ENCODE measurements around the gene KRT6B.
A peak's percentile ranks its signal among the peaks of the same experiment; 100 is the strongest.

KRT6B gene

GRCh38 chr12:52495389-52495788, 43.4 kb upstream of the KRT6B start (continued):
- TF ChIP-seq, protein P1, sequence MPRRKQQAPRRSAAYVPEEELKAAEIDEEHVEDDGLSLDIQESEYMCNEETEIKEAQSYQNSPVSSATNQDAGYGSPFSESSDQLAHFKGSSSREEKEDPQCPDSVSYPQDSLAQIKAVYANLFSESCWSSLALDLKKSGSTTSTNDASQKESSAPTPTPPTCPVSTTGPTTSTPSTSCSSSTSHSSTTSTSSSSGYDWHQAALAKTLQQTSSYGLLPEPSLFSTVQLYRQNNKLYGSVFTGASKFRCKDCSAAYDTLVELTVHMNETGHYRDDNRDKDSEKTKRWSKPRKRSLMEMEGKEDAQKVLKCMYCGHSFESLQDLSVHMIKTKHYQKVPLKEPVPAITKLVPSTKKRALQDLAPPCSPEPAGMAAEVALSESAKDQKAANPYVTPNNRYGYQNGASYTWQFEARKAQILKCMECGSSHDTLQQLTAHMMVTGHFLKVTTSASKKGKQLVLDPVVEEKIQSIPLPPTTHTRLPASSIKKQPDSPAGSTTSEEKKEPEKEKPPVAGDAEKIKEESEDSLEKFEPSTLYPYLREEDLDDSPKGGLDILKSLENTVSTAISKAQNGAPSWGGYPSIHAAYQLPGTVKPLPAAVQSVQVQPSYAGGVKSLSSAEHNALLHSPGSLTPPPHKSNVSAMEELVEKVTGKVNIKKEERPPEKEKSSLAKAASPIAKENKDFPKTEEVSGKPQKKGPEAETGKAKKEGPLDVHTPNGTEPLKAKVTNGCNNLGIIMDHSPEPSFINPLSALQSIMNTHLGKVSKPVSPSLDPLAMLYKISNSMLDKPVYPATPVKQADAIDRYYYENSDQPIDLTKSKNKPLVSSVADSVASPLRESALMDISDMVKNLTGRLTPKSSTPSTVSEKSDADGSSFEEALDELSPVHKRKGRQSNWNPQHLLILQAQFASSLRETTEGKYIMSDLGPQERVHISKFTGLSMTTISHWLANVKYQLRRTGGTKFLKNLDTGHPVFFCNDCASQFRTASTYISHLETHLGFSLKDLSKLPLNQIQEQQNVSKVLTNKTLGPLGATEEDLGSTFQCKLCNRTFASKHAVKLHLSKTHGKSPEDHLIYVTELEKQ (tag by site-specific recombination; IDR thresholded peaks at IDR 0.05; ENCODE audit: borderline replicate concordance), result no peak
- TF ChIP-seq ZNF433 (tag by site-specific recombination; IDR thresholded peaks at IDR 0.05; ENCODE audit: low read depth), result no peak
- TF ChIP-seq, protein P2, sequence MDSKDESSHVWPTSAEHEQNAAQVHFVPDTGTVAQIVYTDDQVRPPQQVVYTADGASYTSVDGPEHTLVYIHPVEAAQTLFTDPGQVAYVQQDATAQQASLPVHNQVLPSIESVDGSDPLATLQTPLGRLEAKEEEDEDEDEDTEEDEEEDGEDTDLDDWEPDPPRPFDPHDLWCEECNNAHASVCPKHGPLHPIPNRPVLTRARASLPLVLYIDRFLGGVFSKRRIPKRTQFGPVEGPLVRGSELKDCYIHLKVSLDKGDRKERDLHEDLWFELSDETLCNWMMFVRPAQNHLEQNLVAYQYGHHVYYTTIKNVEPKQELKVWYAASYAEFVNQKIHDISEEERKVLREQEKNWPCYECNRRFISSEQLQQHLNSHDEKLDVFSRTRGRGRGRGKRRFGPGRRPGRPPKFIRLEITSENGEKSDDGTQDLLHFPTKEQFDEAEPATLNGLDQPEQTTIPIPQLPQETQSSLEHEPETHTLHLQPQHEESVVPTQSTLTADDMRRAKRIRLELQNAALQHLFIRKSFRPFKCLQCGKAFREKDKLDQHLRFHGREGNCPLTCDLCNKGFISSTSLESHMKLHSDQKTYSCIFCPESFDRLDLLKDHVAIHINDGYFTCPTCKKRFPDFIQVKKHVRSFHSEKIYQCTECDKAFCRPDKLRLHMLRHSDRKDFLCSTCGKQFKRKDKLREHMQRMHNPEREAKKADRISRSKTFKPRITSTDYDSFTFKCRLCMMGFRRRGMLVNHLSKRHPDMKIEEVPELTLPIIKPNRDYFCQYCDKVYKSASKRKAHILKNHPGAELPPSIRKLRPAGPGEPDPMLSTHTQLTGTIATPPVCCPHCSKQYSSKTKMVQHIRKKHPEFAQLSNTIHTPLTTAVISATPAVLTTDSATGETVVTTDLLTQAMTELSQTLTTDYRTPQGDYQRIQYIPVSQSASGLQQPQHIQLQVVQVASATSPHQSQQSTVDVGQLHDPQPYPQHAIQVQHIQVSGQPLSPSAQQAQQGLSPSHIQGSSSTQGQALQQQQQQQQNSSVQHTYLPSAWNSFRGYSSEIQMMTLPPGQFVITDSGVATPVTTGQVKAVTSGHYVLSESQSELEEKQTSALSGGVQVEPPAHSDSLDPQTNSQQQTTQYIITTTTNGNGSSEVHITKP (tag by site-specific recombination; IDR thresholded peaks at IDR 0.05), result 0 out of 2 replicates have a peak, but pooled peaks have one; percentile 13
- no peak for TF ChIP-seq YY2 (tag by site-specific recombination; IDR thresholded peaks at IDR 0.05)
- TF ChIP-seq ZBTB48 (tag by site-specific recombination; IDR thresholded peaks at IDR 0.05), result no peak
- TF ChIP-seq, protein P3, sequence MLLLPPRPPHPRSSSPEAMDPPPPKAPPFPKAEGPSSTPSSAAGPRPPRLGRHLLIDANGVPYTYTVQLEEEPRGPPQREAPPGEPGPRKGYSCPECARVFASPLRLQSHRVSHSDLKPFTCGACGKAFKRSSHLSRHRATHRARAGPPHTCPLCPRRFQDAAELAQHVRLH (tag by site-specific recombination; IDR thresholded peaks at IDR 0.05), result no peak
- TF ChIP-seq KLF1 (tag by site-specific recombination; IDR thresholded peaks at IDR 0.05), result 0 out of 2 replicates have a peak, but pooled peaks have one; percentile 9
- no peak for TF ChIP-seq ZNF707 (tag by site-specific recombination; IDR thresholded peaks at IDR 0.05)

DNA sequence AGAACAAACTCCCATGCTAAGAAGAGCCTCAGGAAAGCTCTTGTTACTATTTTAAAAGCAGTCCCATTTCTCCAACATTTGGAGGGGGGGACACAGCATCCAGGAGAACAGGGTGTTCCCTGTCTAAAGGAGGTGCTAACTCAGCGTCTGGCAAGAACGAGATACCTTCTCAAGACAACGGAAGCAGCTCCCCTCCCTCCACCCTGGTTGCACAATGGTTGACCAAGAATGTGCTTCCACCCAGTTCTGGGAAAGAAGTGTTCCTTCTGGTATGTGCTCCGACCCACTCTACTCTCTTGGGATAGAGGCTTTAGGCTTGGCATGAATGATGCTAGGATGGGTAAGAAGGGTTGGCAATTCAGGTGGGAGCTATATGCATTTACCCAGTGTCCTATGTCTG, 42.6 kb upstream of the KRT6B start:
- no peaks in the 10 kb centered on the region for H3K9me3 ChIP-seq (ENCODE audit: control insufficient read depth, insufficient read depth, low read depth, low read length)
- TF ChIP-seq ZFP41 (tag by site-specific recombination; IDR thresholded peaks at IDR 0.05; ENCODE audit: borderline replicate concordance), result no peak
- TF ChIP-seq GLI4 (tag by site-specific recombination; IDR thresholded peaks at IDR 0.05), result no peak
- no peak for TF ChIP-seq KLF1 (tag by site-specific recombination; IDR thresholded peaks at IDR 0.05)
- no peak for TF ChIP-seq ZNF530 (tag by site-specific recombination; IDR thresholded peaks at IDR 0.05; ENCODE audit: low read depth)
- TF ChIP-seq ZNF501 (tag by site-specific recombination; IDR thresholded peaks at IDR 0.05), result no peak
- TF ChIP-seq ZNF514 (tag by site-specific recombination; IDR thresholded peaks at IDR 0.05), result no peak
- TF ChIP-seq, protein P4, sequence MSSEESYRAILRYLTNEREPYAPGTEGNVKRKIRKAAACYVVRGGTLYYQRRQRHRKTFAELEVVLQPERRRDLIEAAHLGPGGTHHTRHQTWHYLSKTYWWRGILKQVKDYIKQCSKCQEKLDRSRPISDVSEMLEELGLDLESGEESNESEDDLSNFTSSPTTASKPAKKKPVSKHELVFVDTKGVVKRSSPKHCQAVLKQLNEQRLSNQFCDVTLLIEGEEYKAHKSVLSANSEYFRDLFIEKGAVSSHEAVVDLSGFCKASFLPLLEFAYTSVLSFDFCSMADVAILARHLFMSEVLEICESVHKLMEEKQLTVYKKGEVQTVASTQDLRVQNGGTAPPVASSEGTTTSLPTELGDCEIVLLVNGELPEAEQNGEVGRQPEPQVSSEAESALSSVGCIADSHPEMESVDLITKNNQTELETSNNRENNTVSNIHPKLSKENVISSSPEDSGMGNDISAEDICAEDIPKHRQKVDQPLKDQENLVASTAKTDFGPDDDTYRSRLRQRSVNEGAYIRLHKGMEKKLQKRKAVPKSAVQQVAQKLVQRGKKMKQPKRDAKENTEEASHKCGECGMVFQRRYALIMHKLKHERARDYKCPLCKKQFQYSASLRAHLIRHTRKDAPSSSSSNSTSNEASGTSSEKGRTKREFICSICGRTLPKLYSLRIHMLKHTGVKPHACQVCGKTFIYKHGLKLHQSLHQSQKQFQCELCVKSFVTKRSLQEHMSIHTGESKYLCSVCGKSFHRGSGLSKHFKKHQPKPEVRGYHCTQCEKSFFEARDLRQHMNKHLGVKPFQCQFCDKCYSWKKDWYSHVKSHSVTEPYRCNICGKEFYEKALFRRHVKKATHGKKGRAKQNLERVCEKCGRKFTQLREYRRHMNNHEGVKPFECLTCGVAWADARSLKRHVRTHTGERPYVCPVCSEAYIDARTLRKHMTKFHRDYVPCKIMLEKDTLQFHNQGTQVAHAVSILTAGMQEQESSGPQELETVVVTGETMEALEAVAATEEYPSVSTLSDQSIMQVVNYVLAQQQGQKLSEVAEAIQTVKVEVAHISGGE (tag by site-specific recombination; conservative IDR thresholded peaks at IDR 0.05; ENCODE audit: low read depth), result no peak
- TF ChIP-seq, protein P5, sequence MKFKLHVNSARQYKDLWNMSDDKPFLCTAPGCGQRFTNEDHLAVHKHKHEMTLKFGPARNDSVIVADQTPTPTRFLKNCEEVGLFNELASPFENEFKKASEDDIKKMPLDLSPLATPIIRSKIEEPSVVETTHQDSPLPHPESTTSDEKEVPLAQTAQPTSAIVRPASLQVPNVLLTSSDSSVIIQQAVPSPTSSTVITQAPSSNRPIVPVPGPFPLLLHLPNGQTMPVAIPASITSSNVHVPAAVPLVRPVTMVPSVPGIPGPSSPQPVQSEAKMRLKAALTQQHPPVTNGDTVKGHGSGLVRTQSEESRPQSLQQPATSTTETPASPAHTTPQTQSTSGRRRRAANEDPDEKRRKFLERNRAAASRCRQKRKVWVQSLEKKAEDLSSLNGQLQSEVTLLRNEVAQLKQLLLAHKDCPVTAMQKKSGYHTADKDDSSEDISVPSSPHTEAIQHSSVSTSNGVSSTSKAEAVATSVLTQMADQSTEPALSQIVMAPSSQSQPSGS (tag by site-specific recombination; IDR thresholded peaks at IDR 0.05; ENCODE audit: low read depth), result no peak
- TF ChIP-seq BCL11A (tag by site-specific recombination; IDR thresholded peaks at IDR 0.05; ENCODE audit: low read depth), result no peak
- TF ChIP-seq ZBTB21 (tag by site-specific recombination; IDR thresholded peaks at IDR 0.05), result no peak
- TF ChIP-seq ZNF658 (tag by site-specific recombination; IDR thresholded peaks at IDR 0.05), result no peak
- no peak overlapping the region for H3K4me3 ChIP-seq (ENCODE audit: low read depth, low read length)
- CTCF ChIA-PET, result interaction anchor here (0.8 to 1.7 kb wide), 9 partner anchors 9 to 124 kb away, joined by 3 to 5 read pairs (median 3); no protein-coding TSS in a partner anchor
- H3K27ac ChIP-seq (ENCODE audit: extremely low read depth, low read depth, low read length), result no peak overlapping the region
- POLR2A ChIA-PET, result no interaction called here
- peaks cover 6% of the 10 kb centered on the region for H3K4me1 ChIP-seq (ENCODE audit: control insufficient read depth, insufficient read depth, low read length)
- H3K36me3 ChIP-seq (ENCODE audit: control insufficient read depth in 2 of 2, insufficient read depth in 1 of 2, low read length in 2 of 2), result no peaks in the 10 kb centered on the region

Measured in HEK293 (cell line).